Left cardiac atrium (tissue), 4 donors: ENCODE measurements around the gene FGF11. TPM values are rescaled to one million over a fixed set of nuclear protein-coding genes. Genes with fewer than 3 reads are reported as not detected.

Source experiments
- ATAC-seq, 2 donors: fragments of 200-7000 bp; cut with Tn5 transposase; one replicate each; pipeline ENCODE4 v1.9.1; 2020; ENCODE audit warnings: mild to moderate bottlenecking in 2 of 2, moderate library complexity in 2 of 2
- DNase-seq: peaks from one replicate; pipeline ENCODE4 v3.0.0-alpha.2; 2020
- intact Hi-C, 2 donors: fragments of 100-400 bp; cut with DNase I; formaldehyde crosslinking; loops; one replicate each; pipeline versions ENCODE4 v1.14.1 to v1.15.1; 2022 to 2023
- total RNA-seq, 2 donors: library from RNA; stranded (reverse); fragmentation: NEBNext Ultra II Directional; extraction: Animal tissue kit (Norgen Biotek cat#: 25700); gene quantifications; one replicate each; pipeline ENCODE4 v1.2.1, GENCODE V29; 2021
- donor health status: DM: no; HTN: yes; CAD: no.
- donor health status: DM: no; HTN: yes; CAD: no; lungs with severe emphysema.
- donor health status: DM: yes; HTN: yes; CAD: no.
- donor health status: Dilated cardiomyopathy.

Gene FGF11
- total RNA-seq, 2 donors from 2014 or later: 20.5 to 24.6 TPM

- intact Hi-C loops: no loop called here
- ATAC-seq (no peak), DNase-seq (no peak)
These were observed 33.0 kb upstream of the FGF11 start for GRCh38 chr17:7406235-7406825.

- intact Hi-C loops: no loop called here
- no peak for DNase-seq
- ATAC-seq: no peak
These were observed 32.2 kb upstream of the FGF11 start for GRCh38 chr17:7407082-7407481.

GRCh38 chr17:7407485-7408251 lies 31.6 kb upstream of the FGF11 start, which contains the start of gene NLGN2:
TSS of gene NLGN2 (plus strand) at chr17:7407845. CDS start at chr17:7408256, 411 bp downstream.
- no peak for ATAC-seq
- no peak for DNase-seq
- intact Hi-C loops: no loop called here

- DNase-seq (no peak), ATAC-seq (no peak)
- intact Hi-C loops: no loop called here
These were observed 31.0 kb upstream of the FGF11 start for GRCh38 chr17:7408252-7408727.

GRCh38 chr17:7408863-7409262 lies 30.4 kb upstream of the FGF11 start:
- ATAC-seq (no peak), DNase-seq (no peak)
- intact Hi-C loops: no loop called here

- intact Hi-C loops: no loop called here
- ATAC-seq (no peak), DNase-seq (no peak)
These were observed 29.6 kb upstream of the FGF11 start for GRCh38 chr17:7409716-7410115.

GRCh38 chr17:7410634-7411426 lies 28.5 kb upstream of the FGF11 start:
- DNase-seq (no peak), ATAC-seq (no peak)
- intact Hi-C loops: no loop called here

- no peak for ATAC-seq
- no peak for DNase-seq
- intact Hi-C loops: no loop called here
These were observed 27.9 kb upstream of the FGF11 start for GRCh38 chr17:7411427-7411750.

- ATAC-seq (peak in 1 of 2 donors; percentile 24), DNase-seq (no peak)
- intact Hi-C loops: no loop called here
These were observed 25.8 kb upstream of the FGF11 start for GRCh38 chr17:7413346-7413985.

- intact Hi-C loops: no loop called here
- ATAC-seq: no peak
- DNase-seq: no peak
These were observed 24.5 kb upstream of the FGF11 start for GRCh38 chr17:7414837-7415236.

- ATAC-seq: no peak
- DNase-seq: no peak
- intact Hi-C loops: no loop called here
These were observed 23.5 kb upstream of the FGF11 start for GRCh38 chr17:7415784-7416183.

GRCh38 chr17:7416323-7416722 lies 23.0 kb upstream of the FGF11 start:
- ATAC-seq (no peak), DNase-seq (no peak)
- intact Hi-C loops: no loop called here

GRCh38 chr17:7417056-7417655 lies 22.2 kb upstream of the FGF11 start:
- no peak for DNase-seq
- intact Hi-C loops: no loop called here
- ATAC-seq: no peak

- no peak for DNase-seq
- intact Hi-C loops: no loop called here
- ATAC-seq: no peak
These were observed 20.7 kb upstream of the FGF11 start for GRCh38 chr17:7418472-7419152.

- ATAC-seq: no peak
- no peak for DNase-seq
- intact Hi-C loops: no loop called here
These were observed 19.3 kb upstream of the FGF11 start, which contains the start of gene SPEM1 for GRCh38 chr17:7419819-7420610. TSS of gene SPEM1 (plus strand) at chr17:7420324. CDS start at chr17:7420385, 61 bp downstream.

GRCh38 chr17:7421186-7421585 lies 18.1 kb upstream of the FGF11 start:
- no peak for ATAC-seq
- intact Hi-C loops: no loop called here
- no peak for DNase-seq

- intact Hi-C loops: no loop called here
- ATAC-seq (no peak), DNase-seq (no peak)
These were observed 15.6 kb upstream of the FGF11 start for GRCh38 chr17:7423679-7424078.

- DNase-seq (no peak), ATAC-seq (no peak)
- intact Hi-C loops: loop anchor here in 1 of 2 donors (5.0 kb wide), 1 partner anchor 58 kb away; no protein-coding TSS in a partner anchor
These were observed 14.0 kb upstream of the FGF11 start, which contains the start of gene SPEM2 for GRCh38 chr17:7425316-7425715. TSS of gene SPEM2 (plus strand) at chr17:7425616. CDS start at chr17:7425689, 73 bp downstream.
